Stimulated activated naive CD4-positive, alpha-beta T cell (primary cell): ENCODE measurements around the gene BMP8A.
"Not testable (repeated sequence)": the region's sequence is repeated elsewhere in the genome, so short reads cannot be mapped to it uniquely, and the experiment has no call there.

Experiments used
- DNase-seq, 6 experiments: peaks; one replicate each; lab custom pipeline; 2025; lab: John Stamatoyannopoulos, UW

BMP8A gene

GRCh38 chr1:39483276-39483675, 8.2 kb upstream of the BMP8A start:
- DNase-seq = no peak

- no peak for DNase-seq
Measured at GRCh38 chr1:39484564-39484963, 6.9 kb upstream of the BMP8A start.

- no peak for DNase-seq
Measured at GRCh38 chr1:39485046-39485803, 6.2 kb upstream of the BMP8A start.

- DNase-seq = no peak
Measured at GRCh38 chr1:39488012-39488545, 3.4 kb upstream of the BMP8A start.

- no peak for DNase-seq
Measured at GRCh38 chr1:39488793-39489566, 2.5 kb upstream of the BMP8A start.

- no peak for DNase-seq
Measured at GRCh38 chr1:39489567-39490239, 1.7 kb upstream of the BMP8A start.

- peak in 4 of 6 experiments; percentile 29 to 45 (median 40) for DNase-seq
Measured at GRCh38 chr1:39490596-39491145, 765 bp upstream of the BMP8A start.

- not testable (repeated sequence) for DNase-seq
Measured at GRCh38 chr1:39492118-39493042, 944 bp downstream of the BMP8A start.

GRCh38 chr1:39493043-39493810, 1.8 kb downstream of the BMP8A start:
- DNase-seq = not testable (repeated sequence)

- no peak for DNase-seq
Measured at GRCh38 chr1:39494671-39495410, 3.4 kb downstream of the BMP8A start.

GRCh38 chr1:39496520-39496919, 5.1 kb downstream of the BMP8A start:
- DNase-seq = not testable (repeated sequence)

- DNase-seq = no peak
Measured at GRCh38 chr1:39497585-39497984, 6.1 kb downstream of the BMP8A start.

GRCh38 chr1:39498096-39498710, 6.8 kb downstream of the BMP8A start:
- DNase-seq = not testable (repeated sequence)

GRCh38 chr1:39498821-39499220, 7.4 kb downstream of the BMP8A start:
- not testable (repeated sequence) for DNase-seq

- no peak for DNase-seq
Measured at GRCh38 chr1:39499668-39500067, 8.2 kb downstream of the BMP8A start.

- DNase-seq = no peak
Measured at GRCh38 chr1:39500862-39501389, 9.5 kb downstream of the BMP8A start.

- no peak for DNase-seq
Measured at GRCh38 chr1:39501666-39502065, 10.2 kb downstream of the BMP8A start.

GRCh38 chr1:39504436-39504835, 13.0 kb downstream of the BMP8A start:
- not testable (repeated sequence) for DNase-seq

GRCh38 chr1:39505289-39505688, 13.9 kb downstream of the BMP8A start:
- DNase-seq = no peak
